HepG2 (cell line): ENCODE results near the gene PKD1L1. TPM values are rescaled to one million over a fixed set of nuclear protein-coding genes. Genes with fewer than 3 reads are reported as not detected.
A peak's percentile ranks its signal among the peaks of the same experiment; 100 is the strongest.

Experiments used
- ATAC-seq: fragments of 200-7000 bp; cut with Tn5 transposase; 3 replicates; pipeline ENCODE4 v1.9.1; 2020; ENCODE audit warnings: mild to moderate bottlenecking, moderate library complexity
- BruUV-seq: library from RNA; stranded (reverse); fragments of 400-500 nt; replicated peaks from 2 replicates; lab custom pipeline; 2021; lab: Mats Ljungman, UMichigan
- CTCF ChIA-PET: fragments of 300-600 bp; formaldehyde crosslinking; extraction: SDS; loops from one replicate; lab custom pipeline; 2021; ENCODE audit warnings: low total read pairs, inconsistent platforms, low intra/inter-chr PET ratio; lab: Yijun Ruan, JAX
- POLR2A ChIA-PET: fragments of 350-600 bp; sonication (Branson Sonifier 250); formaldehyde crosslinking; loops from one replicate; lab custom pipeline; 2020; ENCODE audit warnings: antibody characterized with exemption, inconsistent platforms; lab: Yijun Ruan, JAX
- DNase-seq: peaks from one replicate; pipeline ENCODE4 v3.0.0-alpha.2; 2015; ENCODE audit warnings: low spot score
- FAIRE-seq: peaks from 3 replicates; lab custom pipeline; 2011; peaks lifted over from hg19 to GRCh38; lab: Jason Lieb, UNC
- H2AFZ ChIP-seq: one replicate; pipeline ENCODE4 v1.6.1; 2011; ENCODE audit warnings: low read length, inconsistent platforms
- H3K27ac ChIP-seq: fragments of 300-600 bp; 3 replicates; pipeline ENCODE4 v1.8.0; 2011; ENCODE audit warnings: mixed run types, mild to moderate bottlenecking, mixed read lengths, low read length, inconsistent platforms; ENCODE audit not compliant: insufficient read depth; ENCODE audit errors: extremely low read length
- H3K27me3 ChIP-seq, 2 experiments: fragments of 200-600 bp in 1 of 2; 2 replicates in 1 of 2; 3 replicates in 1 of 2; pipeline versions ENCODE4 v1.6.0 to v1.8.0; 2011; ENCODE audit warnings: low read length in 2 of 2, mild to moderate bottlenecking in 2 of 2, moderate library complexity in 2 of 2, inconsistent platforms in 1 of 2; ENCODE audit not compliant: insufficient read depth in 2 of 2, control insufficient read depth in 1 of 2
- H3K36me3 ChIP-seq, 2 experiments: fragments of 200-600 bp in 1 of 2; replicated peaks in 1 of 2; 2 replicates in 1 of 2; 3 replicates in 1 of 2; pipeline versions ENCODE4 v1.5.1 to v1.8.0; 2011; ENCODE audit warnings: low read length in 2 of 2, inconsistent platforms in 1 of 2; ENCODE audit not compliant: insufficient read depth in 2 of 2, control insufficient read depth in 1 of 2
- H3K4me1 ChIP-seq: 2 replicates; pipeline ENCODE4 v1.5.1; 2012; ENCODE audit warnings: low read length, inconsistent platforms; ENCODE audit not compliant: insufficient read depth
- H3K4me2 ChIP-seq: 2 replicates; pipeline ENCODE4 v1.6.0; 2011; ENCODE audit warnings: low read depth, low read length, inconsistent platforms
- H3K4me3 ChIP-seq, 3 experiments: fragments of 200-600 bp in 1 of 3; sonication (generic), shearing (Covaris generic) in 1 of 3; replicated peaks in 1 of 3; 2 replicates each; pipeline ENCODE4 v1.5.1; 2011 to 2016; ENCODE audit warnings: low read length in 3 of 3, inconsistent platforms in 2 of 3, low read depth in 2 of 3, mild to moderate bottlenecking in 2 of 3, control low read depth in 1 of 3, mixed read lengths in 1 of 3; ENCODE audit not compliant: insufficient read depth in 1 of 3
- H3K79me2 ChIP-seq: one replicate; pipeline ENCODE4 v1.6.1; 2011; ENCODE audit warnings: low read length, inconsistent platforms; ENCODE audit not compliant: insufficient read depth
- H3K9ac ChIP-seq: 2 replicates; pipeline ENCODE4 v1.6.0; 2011; ENCODE audit warnings: mild to moderate bottlenecking, low read depth, low read length, inconsistent platforms; ENCODE audit not compliant: insufficient read depth
- H3K9me3 ChIP-seq: 2 replicates; pipeline ENCODE4 v1.5.1; 2012; ENCODE audit warnings: mild to moderate bottlenecking, low read length
- H4K20me1 ChIP-seq: 2 replicates; pipeline ENCODE4 v1.6.0; 2011; ENCODE audit warnings: inconsistent platforms, mild to moderate bottlenecking, low read length, moderate library complexity; ENCODE audit not compliant: insufficient read depth
- EP300 ChIP-seq, 3 experiments: sonication (generic) in 1 of 3; formaldehyde crosslinking in 1 of 3; IDR thresholded peaks; 2 replicates each; pipeline versions ENCODE4 v1.5.1 to v1.6.1; 2011 to 2020; ENCODE audit warnings: low read depth in 2 of 3, low read length in 2 of 3, borderline replicate concordance in 1 of 3, improper control_type of control experiment in 1 of 3, mild to moderate bottlenecking in 1 of 3, missing genetic modification reagents in 1 of 3, moderate library complexity in 1 of 3
- ETV5 ChIP-seq: IDR thresholded peaks from 2 replicates; pipeline ENCODE4 v1.6.1; 2018; ENCODE audit warnings: missing biosample characterization, missing genetic modification reagents, inconsistent platforms, borderline replicate concordance
- FOSL2 ChIP-seq: sonication (generic); formaldehyde crosslinking; IDR thresholded peaks from 2 replicates; pipeline ENCODE4 v1.4.0; 2020; ENCODE audit warnings: missing genetic modification reagents
- MAFF ChIP-seq: IDR thresholded peaks from 2 replicates; pipeline ENCODE4 v1.6.1; 2011; ENCODE audit warnings: low read depth, low read length, improper control_type of control experiment
- MAFK ChIP-seq, 2 experiments: IDR thresholded peaks in 1 of 2; conservative IDR thresholded peaks in 1 of 2; 2 replicates each; pipeline ENCODE4 v1.6.1; 2011; ENCODE audit warnings: improper control_type of control experiment in 2 of 2, low read length in 2 of 2
- RARG ChIP-seq: sonication (generic); formaldehyde crosslinking; IDR thresholded peaks from 2 replicates; pipeline ENCODE4 v1.4.0; 2020; ENCODE audit warnings: low read depth, mild to moderate bottlenecking, missing genetic modification reagents
- ZFP36L1 ChIP-seq: sonication (generic); formaldehyde crosslinking; IDR thresholded peaks from 2 replicates; pipeline ENCODE4 v1.8.0; 2022; ENCODE audit warnings: mild to moderate bottlenecking, missing genetic modification reagents, moderate library complexity
- ZNF180 ChIP-seq: sonication (generic); formaldehyde crosslinking; IDR thresholded peaks from 2 replicates; pipeline ENCODE4 v1.4.0; 2020; ENCODE audit warnings: low read depth, missing genetic modification reagents, borderline replicate concordance
- ZNF383 ChIP-seq: sonication (generic); formaldehyde crosslinking; IDR thresholded peaks from 2 replicates; pipeline ENCODE4 v1.4.0; 2020; ENCODE audit warnings: missing genetic modification reagents, mild to moderate bottlenecking, borderline replicate concordance
- ZNF549 ChIP-seq: sonication (generic); formaldehyde crosslinking; IDR thresholded peaks from 2 replicates; pipeline ENCODE4 v1.5.0; 2020; ENCODE audit warnings: missing genetic modification reagents
- WGBS: methylation state at CpG from one replicate; pipeline ENCODE4 v1.1.6; 2017; ENCODE audit warnings: low lambda C conversion rate; 5-methylcytosine and 5-hydroxymethylcytosine counted together
- in situ Hi-C: cut with HindIII; loops from 2 replicates; pipeline ENCODE4 v1.10.0; 2017; ENCODE audit warnings: low pct_unique_long_range_greater_than_20kb; ENCODE audit not compliant: extremely low pct_ligation_motif_present
- intact Hi-C: fragments of 100-400 bp; cut with micrococcal nuclease; formaldehyde crosslinking; loops from one replicate; pipeline ENCODE4 v1.10.0; 2022; ENCODE audit not compliant: unreplicated experiment
- polyA plus RNA-seq, 8 experiments: library from polyadenylated mRNA; depleted of rRNA in 3 of 8; stranded (reverse) in 7 of 8; unstranded in 1 of 8; fragments of >200 nt; fragmentation: Illumina TruSeq in 4 of 8; extraction: Trizol in 4 of 8; gene quantifications; 2 replicates each; pipeline versions ENCODE4 v1.2.1 to v1.2.3, GENCODE V29; 2011 to 2016; ENCODE audit warnings: low read depth in 4 of 8, missing spikeins in 1 of 8, mixed read lengths in 1 of 8; ENCODE audit not compliant: insufficient read depth in 1 of 8
- total RNA-seq, 5 experiments: library from RNA; depleted of rRNA; stranded (reverse); fragments of >200 nt; fragmentation: Illumina TruSeq; extraction: Trizol; gene quantifications; 2 replicates each; pipeline ENCODE4 v1.2.3, GENCODE V29; 2016; ENCODE audit warnings: low read depth in 1 of 5
- TF ChIP-seq, protein P1 (sequence below): sonication (generic); formaldehyde crosslinking; IDR thresholded peaks from 2 replicates; pipeline ENCODE4 v1.4.0; 2020; ENCODE audit warnings: missing genetic modification reagents
- TF ChIP-seq, protein P2 (sequence below): sonication (generic); formaldehyde crosslinking; IDR thresholded peaks from 2 replicates; pipeline ENCODE4 v1.8.1; 2023; ENCODE audit warnings: mild to moderate bottlenecking, missing genetic modification reagents, borderline replicate concordance
- TF ChIP-seq, protein P3 (sequence below): IDR thresholded peaks from 2 replicates; pipeline ENCODE4 v1.6.1; 2018; ENCODE audit warnings: missing genetic modification reagents, mild to moderate bottlenecking, missing compliant biosample characterization

The PKD1L1 gene
- total and polyA plus RNA-seq, 2 of the 13 experiments (the other 11 are each of a cell fraction or from before 2014, with no cell fraction given), result 0.01 TPM; not detected in 1

DNA sequence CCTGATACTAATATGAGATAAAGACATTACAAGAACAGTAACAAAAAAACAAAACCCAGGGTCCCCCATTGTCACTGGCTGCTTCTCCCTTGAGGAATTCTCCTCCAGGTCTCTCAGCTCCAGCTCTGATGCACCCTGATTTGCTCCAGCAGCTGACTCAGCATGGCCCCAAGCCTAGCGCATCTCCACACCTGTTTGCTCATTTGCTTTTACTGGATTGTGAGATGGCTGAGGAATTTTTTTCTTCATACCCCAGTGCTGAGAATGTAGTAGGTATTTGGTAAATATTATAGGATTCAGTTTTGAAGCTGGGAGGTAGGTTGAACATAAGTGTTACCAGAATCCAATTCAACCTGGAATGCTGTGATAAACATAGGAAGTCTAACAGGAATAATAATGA lies 171.9 kb downstream of the PKD1L1 start:
- FAIRE-seq (no peak), DNase-seq (peak; percentile 44), ATAC-seq (no peak)
- no TSS peak for BruUV-seq
- in situ Hi-C loops (no loop called here), intact Hi-C loops (no loop called here)
- Histone ChIP-seq H3K9me3 (0 out of 2 replicates have a peak, but pooled peaks cover 5% of the 10 kb centered on the region), H2AFZ (no peak overlapping the region), H4K20me1 (no peaks in the 10 kb centered on the region), H3K27me3 (no peaks in the 10 kb centered on the region), H3K4me2 (no peak overlapping the region), H3K4me3 (no peak overlapping the region), H3K9ac (no peak overlapping the region), H3K4me1 (peaks cover 90% of the 10 kb centered on the region), H3K36me3 (no peaks in the 10 kb centered on the region), H3K27ac (no peak overlapping the region), H3K79me2 (no peaks in the 10 kb centered on the region)
- CTCF ChIA-PET, result no interaction called here
- POLR2A ChIA-PET, result interaction anchor here (1.1 to 2.6 kb wide), 2 partner anchors 11 to 12 kb away, joined by 7 to 21 read pairs; no protein-coding TSS in a partner anchor
- TF ChIP-seq MAFF, result peak; percentile 68
- no peak for TF ChIP-seq ZNF180 (CRISPR knock-in tag)
- TF ChIP-seq ZNF383 (CRISPR knock-in tag), result no peak
- TF ChIP-seq, protein P1, sequence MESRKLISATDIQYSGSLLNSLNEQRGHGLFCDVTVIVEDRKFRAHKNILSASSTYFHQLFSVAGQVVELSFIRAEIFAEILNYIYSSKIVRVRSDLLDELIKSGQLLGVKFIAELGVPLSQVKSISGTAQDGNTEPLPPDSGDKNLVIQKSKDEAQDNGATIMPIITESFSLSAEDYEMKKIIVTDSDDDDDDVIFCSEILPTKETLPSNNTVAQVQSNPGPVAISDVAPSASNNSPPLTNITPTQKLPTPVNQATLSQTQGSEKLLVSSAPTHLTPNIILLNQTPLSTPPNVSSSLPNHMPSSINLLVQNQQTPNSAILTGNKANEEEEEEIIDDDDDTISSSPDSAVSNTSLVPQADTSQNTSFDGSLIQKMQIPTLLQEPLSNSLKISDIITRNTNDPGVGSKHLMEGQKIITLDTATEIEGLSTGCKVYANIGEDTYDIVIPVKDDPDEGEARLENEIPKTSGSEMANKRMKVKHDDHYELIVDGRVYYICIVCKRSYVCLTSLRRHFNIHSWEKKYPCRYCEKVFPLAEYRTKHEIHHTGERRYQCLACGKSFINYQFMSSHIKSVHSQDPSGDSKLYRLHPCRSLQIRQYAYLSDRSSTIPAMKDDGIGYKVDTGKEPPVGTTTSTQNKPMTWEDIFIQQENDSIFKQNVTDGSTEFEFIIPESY (CRISPR knock-in tag), result peak; percentile 95
- TF ChIP-seq MAFK (conservative IDR thresholded peaks at IDR 0.05 in 1 of 2, IDR thresholded peaks at IDR 0.05 in 1 of 2; ENCODE audit: low read length in 2 of 2), result peak; percentile 71 to 74
- WGBS, result 87% methylated on average over 1 of the region's 1 CpG

DNA sequence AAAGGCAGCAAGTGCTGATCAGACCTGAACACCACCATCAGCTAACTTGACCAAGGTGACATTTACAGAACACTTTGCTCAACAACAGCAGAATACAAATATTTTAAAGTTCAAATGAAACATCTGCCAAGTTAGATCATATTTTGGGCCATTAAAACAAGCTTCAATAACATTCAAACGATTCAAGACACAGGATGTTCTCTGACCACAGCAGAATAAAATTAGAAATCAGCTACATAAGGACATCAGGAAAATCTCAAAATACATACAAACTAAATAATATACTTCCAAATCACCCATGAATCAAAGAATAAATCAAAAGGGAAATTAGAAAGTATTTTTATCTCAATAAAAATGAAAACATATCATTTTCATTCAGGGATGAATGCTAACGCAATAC lies 173.0 kb downstream of the PKD1L1 start:
- Histone ChIP-seq H3K9ac (no peak overlapping the region), H3K27me3 (no peaks in the 10 kb centered on the region), H3K4me3 (no peak overlapping the region), H2AFZ (no peak overlapping the region), H4K20me1 (no peaks in the 10 kb centered on the region), H3K79me2 (no peaks in the 10 kb centered on the region), H3K9me3 (0 out of 2 replicates have a peak, but pooled peaks cover 5% of the 10 kb centered on the region), H3K36me3 (no peaks in the 10 kb centered on the region), H3K4me1 (peaks cover 84% of the 10 kb centered on the region), H3K27ac (no peak overlapping the region), H3K4me2 (no peak overlapping the region)
- no peak for ATAC-seq
- DNase-seq, result no peak
- no TSS peak for BruUV-seq
- POLR2A ChIA-PET, result interaction anchor here (1.1 to 2.6 kb wide), 2 partner anchors 11 to 12 kb away, joined by 7 to 21 read pairs; no protein-coding TSS in a partner anchor
- peak; percentile 56 for FAIRE-seq
- in situ Hi-C loops, result no loop called here
- 67% methylated on average over 2 of the region's 2 CpGs for WGBS
- CTCF ChIA-PET, result no interaction called here
- intact Hi-C loops, result no loop called here
- TF ChIP-seq EP300 (IDR thresholded peaks at IDR 0.05; ENCODE audit: low read depth in 2 of 2, low read length in 2 of 2) (no peak), EP300 (CRISPR knock-in tag; IDR thresholded peaks at IDR 0.05; ENCODE audit: borderline replicate concordance) (no peak), ETV5 (CRISPR knock-in tag) (no peak), ZFP36L1 (CRISPR knock-in tag) (no peak), FOSL2 (CRISPR knock-in tag) (no peak), ZNF549 (CRISPR knock-in tag) (no peak), RARG (no peak)
- TF ChIP-seq, protein P2, sequence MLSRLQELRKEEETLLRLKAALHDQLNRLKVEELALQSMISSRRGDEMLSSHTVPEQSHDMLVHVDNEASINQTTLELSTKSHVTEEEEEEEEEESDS (CRISPR knock-in tag), result no peak
- TF ChIP-seq, protein P3, sequence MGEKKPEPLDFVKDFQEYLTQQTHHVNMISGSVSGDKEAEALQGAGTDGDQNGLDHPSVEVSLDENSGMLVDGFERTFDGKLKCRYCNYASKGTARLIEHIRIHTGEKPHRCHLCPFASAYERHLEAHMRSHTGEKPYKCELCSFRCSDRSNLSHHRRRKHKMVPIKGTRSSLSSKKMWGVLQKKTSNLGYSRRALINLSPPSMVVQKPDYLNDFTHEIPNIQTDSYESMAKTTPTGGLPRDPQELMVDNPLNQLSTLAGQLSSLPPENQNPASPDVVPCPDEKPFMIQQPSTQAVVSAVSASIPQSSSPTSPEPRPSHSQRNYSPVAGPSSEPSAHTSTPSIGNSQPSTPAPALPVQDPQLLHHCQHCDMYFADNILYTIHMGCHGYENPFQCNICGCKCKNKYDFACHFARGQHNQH (CRISPR knock-in tag), result no peak
